NCI-H748 (cell line): ENCODE data around the gene P4HTM.

Source experiments
- DNase-seq: peaks from one replicate; lab custom pipeline; 2025; ENCODE audit not compliant: unreplicated experiment; lab: John Stamatoyannopoulos, UW

Gene P4HTM

GRCh38 chr3:48982686-48983085, 7.4 kb upstream of the P4HTM start:
- no peak for DNase-seq

GRCh38 chr3:48983096-48983495, 6.9 kb upstream of the P4HTM start:
- DNase-seq, result no peak

- DNase-seq, result no peak
Measured at GRCh38 chr3:48984663-48985062, 5.4 kb upstream of the P4HTM start.

- no peak for DNase-seq
Measured at GRCh38 chr3:48985831-48986376, 4.1 kb upstream of the P4HTM start.

- DNase-seq, result peak; percentile 43
Measured at GRCh38 chr3:48989126-48989795, 780 bp upstream of the P4HTM start.

- DNase-seq, result peak; percentile 58
Measured at GRCh38 chr3:48990636-48991469, 812 bp downstream of the P4HTM start.

GRCh38 chr3:48991851-48992545, 2.0 kb downstream of the P4HTM start:
- DNase-seq, result no peak

- no peak for DNase-seq
Measured at GRCh38 chr3:48993834-48994233, 3.8 kb downstream of the P4HTM start.

- DNase-seq, result no peak
Measured at GRCh38 chr3:48996640-48997039, 6.6 kb downstream of the P4HTM start.

GRCh38 chr3:48997102-48997635, 7.1 kb downstream of the P4HTM start:
- no peak for DNase-seq

GRCh38 chr3:48997714-48998637, 7.9 kb downstream of the P4HTM start:
- DNase-seq, result peak; percentile 79

- no peak for DNase-seq
Measured at GRCh38 chr3:48999085-48999858, 9.2 kb downstream of the P4HTM start.

- no peak for DNase-seq
Measured at GRCh38 chr3:49001155-49001554, 11.1 kb downstream of the P4HTM start.

GRCh38 chr3:49004352-49005302, 14.6 kb downstream of the P4HTM start:
- peak; percentile 30 for DNase-seq

GRCh38 chr3:49005303-49005680, 15.3 kb downstream of the P4HTM start:
- DNase-seq, result no peak

GRCh38 chr3:49005998-49006397, 16.0 kb downstream of the P4HTM start:
- DNase-seq, result no peak

- peak; percentile 25 for DNase-seq
Measured at GRCh38 chr3:49006408-49007067, 16.5 kb downstream of the P4HTM start.
